ENCODE results near the gene STK38L.

STK38L gene

DNA sequence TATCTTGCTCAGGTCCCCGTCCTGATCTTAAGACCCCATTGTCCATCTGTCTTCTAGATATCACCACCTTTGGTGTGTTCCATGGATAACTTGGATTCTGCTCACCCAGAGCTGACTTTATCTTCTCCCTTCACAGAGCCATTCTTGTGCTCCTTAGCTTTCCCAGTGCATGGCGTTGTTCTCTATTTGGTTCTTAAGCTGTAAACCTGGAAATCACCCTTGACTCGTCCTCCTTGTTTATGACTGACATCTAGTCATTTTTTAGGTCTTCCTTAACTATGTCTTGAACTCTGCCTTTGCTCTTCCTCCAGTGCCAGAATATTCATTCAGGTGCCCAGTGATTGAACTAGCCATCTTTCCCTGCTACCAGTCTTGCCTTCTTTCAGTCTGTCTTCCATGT is 11.7 kb downstream of the STK38L start:
- Histone ChIP-seq H3K4me3 (ENCODE audit: low read depth, low read length) (no peak overlapping the region), H3K36me3 (ENCODE audit: control insufficient read depth, insufficient read depth, low read length) (no peaks in the 10 kb centered on the region), H3K9ac (no peak overlapping the region), H3K9me3 (ENCODE audit: control insufficient read depth, low read length) (no peaks in the 10 kb centered on the region), H3K4me2 (ENCODE audit: low read length) (no peak overlapping the region), H3K4me1 (peaks cover 3% of the 10 kb centered on the region), H3K27ac (no peak overlapping the region), H2AFZ (no peak overlapping the region), H3K27me3 (ENCODE audit: control insufficient read depth, insufficient read depth, low read length) (no peaks in the 10 kb centered on the region), H3K79me2 (peaks cover 31% of the 10 kb centered on the region)
- TF ChIP-seq, protein P1, sequence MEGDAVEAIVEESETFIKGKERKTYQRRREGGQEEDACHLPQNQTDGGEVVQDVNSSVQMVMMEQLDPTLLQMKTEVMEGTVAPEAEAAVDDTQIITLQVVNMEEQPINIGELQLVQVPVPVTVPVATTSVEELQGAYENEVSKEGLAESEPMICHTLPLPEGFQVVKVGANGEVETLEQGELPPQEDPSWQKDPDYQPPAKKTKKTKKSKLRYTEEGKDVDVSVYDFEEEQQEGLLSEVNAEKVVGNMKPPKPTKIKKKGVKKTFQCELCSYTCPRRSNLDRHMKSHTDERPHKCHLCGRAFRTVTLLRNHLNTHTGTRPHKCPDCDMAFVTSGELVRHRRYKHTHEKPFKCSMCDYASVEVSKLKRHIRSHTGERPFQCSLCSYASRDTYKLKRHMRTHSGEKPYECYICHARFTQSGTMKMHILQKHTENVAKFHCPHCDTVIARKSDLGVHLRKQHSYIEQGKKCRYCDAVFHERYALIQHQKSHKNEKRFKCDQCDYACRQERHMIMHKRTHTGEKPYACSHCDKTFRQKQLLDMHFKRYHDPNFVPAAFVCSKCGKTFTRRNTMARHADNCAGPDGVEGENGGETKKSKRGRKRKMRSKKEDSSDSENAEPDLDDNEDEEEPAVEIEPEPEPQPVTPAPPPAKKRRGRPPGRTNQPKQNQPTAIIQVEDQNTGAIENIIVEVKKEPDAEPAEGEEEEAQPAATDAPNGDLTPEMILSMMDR (IDR thresholded peaks at IDR 0.05): no peak

DNA sequence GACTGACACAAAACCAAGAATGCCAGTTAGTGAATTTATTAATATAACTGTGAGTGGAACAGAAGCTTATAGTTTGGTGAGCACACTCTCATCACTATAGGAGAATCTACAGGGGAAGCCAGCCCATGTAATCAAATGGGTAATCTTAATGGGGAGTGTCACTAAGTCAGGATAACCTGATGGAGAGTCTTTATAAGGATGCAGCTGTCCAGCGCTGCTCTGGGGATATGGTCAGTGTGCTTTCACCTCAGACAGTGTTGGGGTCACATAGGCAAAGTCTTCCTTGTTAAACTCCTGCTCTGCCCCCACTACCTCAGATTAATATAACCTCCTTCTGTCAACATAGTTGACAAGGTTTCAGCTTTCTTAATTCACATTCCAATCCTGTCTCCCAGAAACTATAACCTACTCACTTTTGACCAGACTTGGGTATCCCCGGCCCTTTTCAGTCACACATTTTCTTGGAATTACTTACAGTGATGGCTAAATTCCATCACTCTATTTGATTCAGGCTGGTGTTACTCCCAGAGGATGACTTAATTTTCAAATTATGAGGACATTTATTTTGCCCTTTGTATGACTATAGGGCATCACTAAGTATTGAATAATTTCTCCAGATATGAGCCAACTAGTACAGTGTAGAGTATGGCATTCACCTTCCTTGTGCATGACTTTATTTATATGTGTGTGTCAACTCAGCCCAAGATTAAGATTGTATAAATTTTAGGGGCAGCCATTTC is 13.2 kb downstream of the STK38L start:
- Histone ChIP-seq H2AFZ (no peak overlapping the region), H3K9ac (no peak overlapping the region), H3K36me3 (ENCODE audit: control insufficient read depth, insufficient read depth, low read length) (no peaks in the 10 kb centered on the region), H3K79me2 (peaks cover 31% of the 10 kb centered on the region), H3K9me3 (ENCODE audit: control insufficient read depth, low read length) (no peaks in the 10 kb centered on the region), H3K27me3 (ENCODE audit: control insufficient read depth, insufficient read depth, low read length) (no peaks in the 10 kb centered on the region), H3K4me2 (ENCODE audit: low read length) (no peak overlapping the region), H3K27ac (no peak overlapping the region), H3K4me3 (ENCODE audit: low read depth, low read length) (no peak overlapping the region), H3K4me1 (peaks cover 3% of the 10 kb centered on the region)
- TF ChIP-seq, protein P1 (IDR thresholded peaks at IDR 0.05): no peak

DNA sequence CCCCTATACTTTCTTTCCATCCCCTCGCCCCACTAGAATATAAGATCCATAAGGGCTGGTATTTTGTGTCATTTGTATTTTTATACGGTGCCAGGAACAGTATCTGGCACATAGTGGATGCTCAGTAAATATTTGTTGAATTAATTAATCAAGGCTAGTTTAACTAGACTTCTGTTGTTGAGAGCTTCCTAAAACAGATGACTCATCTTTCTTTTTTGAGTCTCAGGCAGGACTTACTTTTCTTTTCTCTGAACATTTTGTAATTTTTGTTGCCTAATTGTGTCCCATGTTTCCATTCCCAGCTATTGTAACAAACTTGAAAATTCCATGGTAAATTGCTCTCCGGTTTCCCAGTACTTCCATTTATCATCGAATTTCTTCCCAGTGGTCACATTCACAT is 16.7 kb downstream of the STK38L start:
- no peak overlapping the region for H3K9ac ChIP-seq
- H3K4me2 ChIP-seq (ENCODE audit: low read length): no peak overlapping the region
- TF ChIP-seq, protein P1 (IDR thresholded peaks at IDR 0.05): no peak
- no peaks in the 10 kb centered on the region for H3K27me3 ChIP-seq (ENCODE audit: control insufficient read depth, insufficient read depth, low read length)
- no peak overlapping the region for H2AFZ ChIP-seq
- H3K4me1 ChIP-seq: peaks cover 3% of the 10 kb centered on the region
- H3K79me2 ChIP-seq: peaks cover 16% of the 10 kb centered on the region
- H3K36me3 ChIP-seq (ENCODE audit: control insufficient read depth, insufficient read depth, low read length): no peaks in the 10 kb centered on the region
- no peak overlapping the region for H3K27ac ChIP-seq
- no peak overlapping the region for H3K4me3 ChIP-seq (ENCODE audit: low read depth, low read length)
- H3K9me3 ChIP-seq (ENCODE audit: control insufficient read depth, low read length): no peaks in the 10 kb centered on the region

DNA sequence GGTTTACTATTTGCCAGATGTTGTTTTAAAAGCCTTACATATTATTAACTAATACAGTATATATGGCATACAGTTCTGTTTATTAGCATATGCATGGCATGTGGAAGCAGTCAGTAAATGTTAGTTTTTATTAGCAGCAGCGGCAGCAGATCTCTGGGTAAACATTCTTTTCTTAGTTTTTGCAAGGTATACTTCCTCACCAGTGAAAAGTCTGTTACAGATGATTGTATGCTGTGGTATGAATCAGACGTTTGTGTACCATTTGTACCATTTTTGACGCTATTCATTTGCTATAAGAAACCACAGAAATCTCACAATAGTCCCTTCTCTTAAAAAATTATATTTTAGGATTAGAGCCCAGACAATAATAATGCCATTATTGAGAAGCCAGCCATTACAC is 17.8 kb downstream of the STK38L start:
- TF ChIP-seq, protein P1 (IDR thresholded peaks at IDR 0.05): no peak
- H3K9ac ChIP-seq: no peak overlapping the region
- no peaks in the 10 kb centered on the region for H3K36me3 ChIP-seq (ENCODE audit: control insufficient read depth, insufficient read depth, low read length)
- no peak overlapping the region for H3K4me3 ChIP-seq (ENCODE audit: low read depth, low read length)
- H3K27me3 ChIP-seq (ENCODE audit: control insufficient read depth, insufficient read depth, low read length): no peaks in the 10 kb centered on the region
- no peak overlapping the region for H3K27ac ChIP-seq
- peaks cover 3% of the 10 kb centered on the region for H3K4me1 ChIP-seq
- no peak overlapping the region for H3K4me2 ChIP-seq (ENCODE audit: low read length)
- H2AFZ ChIP-seq: no peak overlapping the region
- H3K79me2 ChIP-seq: peaks cover 14% of the 10 kb centered on the region
- no peaks in the 10 kb centered on the region for H3K9me3 ChIP-seq (ENCODE audit: control insufficient read depth, low read length)

DNA sequence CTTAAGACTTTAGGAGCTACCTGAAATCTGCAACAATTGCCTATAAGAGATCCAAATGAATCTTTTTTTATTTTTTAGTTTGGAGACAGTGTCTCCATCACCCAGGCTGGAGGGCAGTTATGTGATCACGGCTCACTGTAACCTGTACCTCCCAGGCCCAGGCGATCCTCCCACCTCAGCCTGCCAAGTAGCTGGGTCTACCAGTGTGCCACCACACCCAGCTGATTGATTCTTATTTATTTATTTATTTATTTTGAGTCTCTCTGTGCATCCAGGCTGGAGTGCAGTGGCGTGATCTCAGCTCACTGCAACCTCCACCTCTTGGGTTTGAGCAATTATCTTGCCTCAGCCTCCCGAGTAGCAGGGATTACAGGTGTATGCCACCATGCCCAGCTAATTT is 26.1 kb downstream of the STK38L start:
- no peak overlapping the region for H3K27ac ChIP-seq

More for the DNA sequence above, 26.1 kb downstream of the STK38L start:
- Histone ChIP-seq H2AFZ (no peak overlapping the region), H3K9me3 (ENCODE audit: control insufficient read depth, low read length) (no peaks in the 10 kb centered on the region), H3K9ac (no peak overlapping the region), H3K4me2 (ENCODE audit: low read length) (no peak overlapping the region), H3K4me1 (no peaks in the 10 kb centered on the region), H3K36me3 (ENCODE audit: control insufficient read depth, insufficient read depth, low read length) (no peaks in the 10 kb centered on the region), H3K79me2 (peaks cover 31% of the 10 kb centered on the region), H3K4me3 (ENCODE audit: low read depth, low read length) (no peak overlapping the region), H3K27me3 (ENCODE audit: control insufficient read depth, insufficient read depth, low read length) (no peaks in the 10 kb centered on the region)
- TF ChIP-seq, protein P1 (IDR thresholded peaks at IDR 0.05): no peak
